ENCODE results near the gene CACFD1. TPM values are rescaled to one million over a fixed set of nuclear protein-coding genes. Genes with fewer than 3 reads are reported as not detected.

Gene CACFD1
- polyA plus RNA-seq, 3 donors = 5.0 to 6.7 (median 5.1) TPM

DNA sequence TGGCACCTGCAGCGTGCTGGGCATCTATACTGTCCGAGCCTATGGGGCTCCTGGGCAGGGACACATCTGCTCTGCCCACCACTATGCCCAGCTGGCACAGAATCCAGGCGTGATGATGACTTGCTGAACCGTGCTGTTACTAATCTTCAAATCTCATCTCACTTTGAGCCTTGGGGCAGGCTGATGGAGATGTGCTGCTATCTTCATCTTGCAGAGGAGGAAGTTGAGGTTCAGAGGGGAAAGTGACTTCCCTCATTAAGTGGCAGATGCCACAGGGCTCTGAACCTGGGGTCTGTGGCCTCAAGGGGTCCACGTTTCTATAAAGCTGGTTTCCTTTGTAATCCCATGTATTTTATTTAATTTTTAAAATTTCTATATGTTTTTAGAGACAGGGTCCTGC lies 14.4 kb downstream of the CACFD1 start:
- WGBS (ENCODE audit: insufficient coverage) = 0% methylated on average over 1 of the region's 5 CpGs
- Histone ChIP-seq H3K79me2 (ENCODE audit: insufficient read depth, low read length) (peaks cover 36% of the 10 kb centered on the region), H3K4me1 (ENCODE audit: control insufficient read depth in 1 of 2, insufficient read depth in 2 of 2, low read length in 2 of 2) (peaks cover 86 to 99% of the 10 kb centered on the region in 2 donors), H2AFZ (ENCODE audit: insufficient read depth, low read depth, low read length, poor library complexity, severe bottlenecking) (no peak overlapping the region), H3K4me3 (replicated peaks in 1 of 3; ENCODE audit: low read depth in 2 of 3, low read length in 3 of 3) (no peak overlapping the region), H4K20me1 (ENCODE audit: insufficient read depth, low read length) (peaks cover 97% of the 10 kb centered on the region), H3K27ac (ENCODE audit: low read depth in 1 of 2, low read length in 2 of 2) (peak overlapping the region in 1 of 2 donors; percentile 26), H3K9me3 (replicated peaks in 1 of 2; ENCODE audit: control insufficient read depth in 1 of 2, insufficient read depth in 1 of 2, low read length in 2 of 2) (no peaks in the 10 kb centered on the region), H3K27me3 (ENCODE audit: control insufficient read depth in 2 of 2, insufficient read depth in 2 of 2, low read length in 2 of 2) (no peaks in the 10 kb centered on the region), H3K36me3 (replicated peaks in 1 of 2; ENCODE audit: control insufficient read depth in 1 of 2, insufficient read depth in 2 of 2, low read length in 2 of 2) (peaks cover 44 to 45% of the 10 kb centered on the region in 2 donors), H3K4me2 (replicated peaks; ENCODE audit: extremely low read depth, low read length, poor library complexity, severe bottlenecking) (peak overlapping the region; percentile 97), H3K9ac (ENCODE audit: insufficient read depth, low read length, poor library complexity, severe bottlenecking) (no peak overlapping the region)
- peak overlapping the region in 1 of 2 donors; percentile 51 for H3K4me3 Mint-ChIP-seq
- H3K4me1 Mint-ChIP-seq = peaks cover 67% of the 10 kb centered on the region
- H3K27me3 Mint-ChIP-seq (ENCODE audit: low read depth in 3 of 3) = peaks cover 1 to 5% (median 2%) of the 10 kb centered on the region in 3 donors
- TF ChIP-seq, protein P1, sequence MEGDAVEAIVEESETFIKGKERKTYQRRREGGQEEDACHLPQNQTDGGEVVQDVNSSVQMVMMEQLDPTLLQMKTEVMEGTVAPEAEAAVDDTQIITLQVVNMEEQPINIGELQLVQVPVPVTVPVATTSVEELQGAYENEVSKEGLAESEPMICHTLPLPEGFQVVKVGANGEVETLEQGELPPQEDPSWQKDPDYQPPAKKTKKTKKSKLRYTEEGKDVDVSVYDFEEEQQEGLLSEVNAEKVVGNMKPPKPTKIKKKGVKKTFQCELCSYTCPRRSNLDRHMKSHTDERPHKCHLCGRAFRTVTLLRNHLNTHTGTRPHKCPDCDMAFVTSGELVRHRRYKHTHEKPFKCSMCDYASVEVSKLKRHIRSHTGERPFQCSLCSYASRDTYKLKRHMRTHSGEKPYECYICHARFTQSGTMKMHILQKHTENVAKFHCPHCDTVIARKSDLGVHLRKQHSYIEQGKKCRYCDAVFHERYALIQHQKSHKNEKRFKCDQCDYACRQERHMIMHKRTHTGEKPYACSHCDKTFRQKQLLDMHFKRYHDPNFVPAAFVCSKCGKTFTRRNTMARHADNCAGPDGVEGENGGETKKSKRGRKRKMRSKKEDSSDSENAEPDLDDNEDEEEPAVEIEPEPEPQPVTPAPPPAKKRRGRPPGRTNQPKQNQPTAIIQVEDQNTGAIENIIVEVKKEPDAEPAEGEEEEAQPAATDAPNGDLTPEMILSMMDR (IDR thresholded peaks at IDR 0.05) = no peak
- intact Hi-C loops (cut with micrococcal nuclease) = loop anchor here in 1 of 2 donors (10.0 kb wide), 1 partner anchor 551 kb away; the partner anchor contains the start of gene BRD3OS
- no peaks in the 10 kb centered on the region for H3K9me3 Mint-ChIP-seq
- H3K27ac Mint-ChIP-seq = peak overlapping the region in 6 of 7 donors; percentile 12 to 82 (median 42)
- peaks cover 30 to 54% of the 10 kb centered on the region in 2 donors for H3K36me3 Mint-ChIP-seq
- peak in 2 of 3 donors; percentile 35 to 60 for DNase-seq

DNA sequence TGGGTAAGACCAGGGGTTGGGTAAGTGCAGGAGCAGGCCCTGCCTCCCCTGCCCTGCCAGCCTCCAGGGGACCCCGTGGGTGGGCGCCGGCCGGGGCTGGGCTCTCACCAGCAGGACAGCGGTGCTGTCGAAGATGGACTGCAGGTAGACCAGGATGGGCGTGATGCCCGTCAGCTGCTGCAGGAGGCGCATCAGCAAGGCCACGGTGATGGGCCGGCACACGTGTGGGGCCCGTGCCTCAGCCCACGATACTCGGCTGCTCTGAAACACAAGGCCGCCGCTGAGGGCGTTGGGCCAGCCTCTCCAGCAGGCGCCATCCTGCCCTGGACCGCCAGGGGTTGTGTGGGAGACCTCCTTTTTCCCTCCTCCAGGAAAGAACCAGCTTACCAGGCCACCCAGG lies 15.1 kb downstream of the CACFD1 start:
- peak overlapping the region; percentile 97 for H3K4me2 ChIP-seq (replicated peaks; ENCODE audit: extremely low read depth, low read length, poor library complexity, severe bottlenecking)
- peaks cover 44 to 45% of the 10 kb centered on the region in 2 donors for H3K36me3 ChIP-seq (replicated peaks in 1 of 2; ENCODE audit: control insufficient read depth in 1 of 2, insufficient read depth in 2 of 2, low read length in 2 of 2)
- TF ChIP-seq, protein P1 (IDR thresholded peaks at IDR 0.05) = no peak
- Mint-ChIP-seq H3K36me3 (peaks cover 30 to 54% of the 10 kb centered on the region in 2 donors), H3K27ac (no peak overlapping the region), H3K4me3 (no peak overlapping the region), H3K27me3 (ENCODE audit: low read depth in 3 of 3) (peaks cover 7 to 11% (median 8%) of the 10 kb centered on the region in 3 donors), H3K9me3 (no peaks in the 10 kb centered on the region), H3K4me1 (peaks cover 72% of the 10 kb centered on the region)
- H4K20me1 ChIP-seq (ENCODE audit: insufficient read depth, low read length) = peaks cover 90% of the 10 kb centered on the region
- peaks cover 92 to 99% of the 10 kb centered on the region in 2 donors for H3K4me1 ChIP-seq (ENCODE audit: control insufficient read depth in 1 of 2, insufficient read depth in 2 of 2, low read length in 2 of 2)
- H3K9ac ChIP-seq (ENCODE audit: insufficient read depth, low read length, poor library complexity, severe bottlenecking) = peak overlapping the region; percentile 20
- peaks cover 36% of the 10 kb centered on the region for H3K79me2 ChIP-seq (ENCODE audit: insufficient read depth, low read length)
- 57% methylated on average over 20 of the region's 20 CpGs for WGBS (ENCODE audit: insufficient coverage)
- DNase-seq = no peak
- peak overlapping the region in 1 of 3 experiments; percentile 95 for H3K4me3 ChIP-seq (replicated peaks in 1 of 3; ENCODE audit: low read depth in 2 of 3, low read length in 3 of 3)
- no peak overlapping the region for H3K27ac ChIP-seq (ENCODE audit: low read depth in 1 of 2, low read length in 2 of 2)
- peaks cover 0 to 6% of the 10 kb centered on the region in 2 donors for H3K27me3 ChIP-seq (ENCODE audit: control insufficient read depth in 2 of 2, insufficient read depth in 2 of 2, low read length in 2 of 2)
- intact Hi-C loops (cut with micrococcal nuclease) = loop anchor here in 1 of 2 donors (5.0 to 10.0 kb wide), 2 partner anchors 58 to 550 kb away; partner anchors contain the start of genes BRD3OS and REXO4
- no peaks in the 10 kb centered on the region for H3K9me3 ChIP-seq (replicated peaks in 1 of 2; ENCODE audit: control insufficient read depth in 1 of 2, insufficient read depth in 1 of 2, low read length in 2 of 2)
- H2AFZ ChIP-seq (ENCODE audit: insufficient read depth, low read depth, low read length, poor library complexity, severe bottlenecking) = no peak overlapping the region
